ENCODE measurements around the gene FAM200A. TPM values are rescaled to one million over a fixed set of nuclear protein-coding genes. Genes with fewer than 3 reads are reported as not detected.
A peak's percentile ranks its signal among the peaks of the same experiment; 100 is the strongest.

Gene FAM200A
- 1 to 10 TPM; 3.5 to 8.6 (median 4.3) TPM for total RNA-seq

- H3K36me3 ChIP-seq = peaks cover 0 to 50% of the 10 kb centered on the region in 2 donors
- peak; percentile 94 for ATAC-seq
- peak; percentile 75 to 87 for TF ChIP-seq POLR2A (IDR thresholded peaks at IDR 0.05)
- no peak for TF ChIP-seq EP300 (IDR thresholded peaks at IDR 0.05)
- TF ChIP-seq POLR2AphosphoS5 (IDR thresholded peaks at IDR 0.05) = peak; percentile 90
- TF ChIP-seq CTCF (IDR thresholded peaks at IDR 0.05) = no peak
- peak within 1 kb of the TSS; percentile 54 to 94 (median 88) for H3K27ac ChIP-seq
- H3K4me1 ChIP-seq = peaks cover 0 to 33% (median 15%) of the 10 kb centered on the region in 3 donors
- peaks cover 0 to 6% (median 0%) of the 10 kb centered on the region in 3 donors for H3K9me3 ChIP-seq
- 0% methylated on average over 10 to 15 of the region's 37 CpGs for WGBS, 2 donors (ENCODE audit: low coverage in 1 of 2)
- peak within 1 kb of the TSS; percentile 59 to 88 for H3K4me3 ChIP-seq
- no peaks in the 10 kb centered on the region for H3K27me3 ChIP-seq
Observed at GRCh38 chr7:99551767-99552463, at the start of gene FAM200A. TSS of gene FAM200A (minus strand) at chr7:99552114. CDS start at chr7:99548407, 3,707 bp downstream.

GRCh38 chr7:99599836-99600235 is 47.9 kb upstream of the FAM200A start:
- no peak for ATAC-seq
- Histone ChIP-seq H3K4me3 (no peak overlapping the region), H3K27me3 (no peaks in the 10 kb centered on the region), H3K36me3 (no peaks in the 10 kb centered on the region), H3K9me3 (no peaks in the 10 kb centered on the region), H3K4me1 (no peaks in the 10 kb centered on the region), H3K27ac (no peak overlapping the region)
- TF ChIP-seq POLR2AphosphoS5 (IDR thresholded peaks at IDR 0.05) (no peak), POLR2A (IDR thresholded peaks at IDR 0.05) (no peak), EP300 (IDR thresholded peaks at IDR 0.05) (no peak), CTCF (IDR thresholded peaks at IDR 0.05) (no peak)
- WGBS, 2 donors (ENCODE audit: low coverage in 1 of 2) = 54% methylated on average over 2 of the region's 4 CpGs; no CpG with 5 or more reads in 1 of the 2 donors

GRCh38 chr7:99597762-99598501 is 46.0 kb upstream of the FAM200A start, which contains the start of gene TMEM225B:
TSS of gene TMEM225B (plus strand) at chr7:99598267. CDS start at chr7:99604389, 6,122 bp downstream.
- H3K27ac ChIP-seq = no peak within 1 kb of the TSS
- H3K36me3 ChIP-seq = no peaks in the 10 kb centered on the region
- no peak for ATAC-seq
- no peak within 1 kb of the TSS for H3K4me3 ChIP-seq
- no peaks in the 10 kb centered on the region for H3K9me3 ChIP-seq
- TF ChIP-seq CTCF (IDR thresholded peaks at IDR 0.05) (no peak), POLR2AphosphoS5 (IDR thresholded peaks at IDR 0.05) (no peak), POLR2A (IDR thresholded peaks at IDR 0.05) (no peak), EP300 (IDR thresholded peaks at IDR 0.05) (no peak)
- no peaks in the 10 kb centered on the region for H3K4me1 ChIP-seq
- H3K27me3 ChIP-seq = no peaks in the 10 kb centered on the region
- 50% methylated on average over 2 to 3 of the region's 34 CpGs for WGBS, 2 donors (ENCODE audit: low coverage in 1 of 2)

GRCh38 chr7:99596408-99596955 is 44.6 kb upstream of the FAM200A start:
- H3K27me3 ChIP-seq = no peaks in the 10 kb centered on the region
- H3K27ac ChIP-seq = no peak overlapping the region
- WGBS, 2 donors (ENCODE audit: low coverage in 1 of 2) = 68 to 81% methylated on average over 1 of the region's 1 CpG
- TF ChIP-seq EP300 (IDR thresholded peaks at IDR 0.05) (no peak), CTCF (IDR thresholded peaks at IDR 0.05) (no peak), POLR2AphosphoS5 (IDR thresholded peaks at IDR 0.05) (no peak), POLR2A (IDR thresholded peaks at IDR 0.05) (no peak)
- H3K9me3 ChIP-seq = no peaks in the 10 kb centered on the region
- no peak overlapping the region for H3K4me3 ChIP-seq
- ATAC-seq = no peak
- no peaks in the 10 kb centered on the region for H3K36me3 ChIP-seq
- H3K4me1 ChIP-seq = no peaks in the 10 kb centered on the region
